ENCODE measurements around the gene LIMS1.
A peak's percentile ranks its signal among the peaks of the same experiment; 100 is the strongest.

Gene LIMS1

GRCh38 chr2:108619925-108620620 is 85.8 kb downstream of the LIMS1 start:
- Histone ChIP-seq H3K4me3 (ENCODE audit: low read depth in 1 of 5, low read length in 5 of 5) (no peak overlapping the region), H3K4me1 (ENCODE audit: control insufficient read depth in 5 of 5, insufficient read depth in 5 of 5, low read length in 5 of 5) (peaks cover 2 to 43% (median 38%) of the 10 kb centered on the region in 5 donors), H3K9ac (ENCODE audit: low read length in 5 of 5) (peak overlapping the region in 1 of 5 donors; percentile 21), H3K9me3 (ENCODE audit: control insufficient read depth in 5 of 5, low read length in 5 of 5) (no peaks in the 10 kb centered on the region), H3K27ac (ENCODE audit: low read depth, low read length) (peak overlapping the region; percentile 50), H3K36me3 (ENCODE audit: control insufficient read depth in 5 of 5, insufficient read depth in 5 of 5, low read length in 5 of 5) (no peaks in the 10 kb centered on the region), H3K27me3 (ENCODE audit: control insufficient read depth in 5 of 5, insufficient read depth in 4 of 5, low read length in 5 of 5) (no peaks in the 10 kb centered on the region)

DNA sequence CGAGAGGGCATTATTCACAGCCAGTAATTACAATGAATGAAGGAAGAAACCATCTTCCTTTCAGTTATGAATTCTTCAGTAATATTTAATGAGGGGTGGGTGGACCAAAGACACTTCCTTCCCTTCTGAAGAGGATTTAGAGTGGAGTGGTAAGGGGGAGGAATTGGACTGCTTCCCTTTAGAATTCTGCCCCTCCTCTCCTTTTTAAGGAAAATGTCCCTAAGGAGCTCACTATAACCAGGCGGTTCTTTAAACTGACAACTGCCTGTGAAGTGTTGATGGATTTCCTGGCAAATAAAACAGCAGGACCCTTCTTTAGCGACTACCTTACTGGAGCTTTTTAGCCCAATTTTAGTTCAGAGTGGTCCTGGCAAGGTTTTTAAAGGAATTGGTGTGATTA is 86.4 kb downstream of the LIMS1 start:
- H3K9ac ChIP-seq (ENCODE audit: low read length in 5 of 5) = no peak overlapping the region
- H3K27me3 ChIP-seq (ENCODE audit: control insufficient read depth in 5 of 5, insufficient read depth in 4 of 5, low read length in 5 of 5) = no peaks in the 10 kb centered on the region
- no peaks in the 10 kb centered on the region for H3K9me3 ChIP-seq (ENCODE audit: control insufficient read depth in 5 of 5, low read length in 5 of 5)
- no peaks in the 10 kb centered on the region for H3K36me3 ChIP-seq (ENCODE audit: control insufficient read depth in 5 of 5, insufficient read depth in 5 of 5, low read length in 5 of 5)
- H3K4me1 ChIP-seq (ENCODE audit: control insufficient read depth in 5 of 5, insufficient read depth in 5 of 5, low read length in 5 of 5) = peaks cover 2 to 48% (median 37%) of the 10 kb centered on the region in 5 donors
- H3K4me3 ChIP-seq (ENCODE audit: low read depth in 1 of 5, low read length in 5 of 5) = no peak overlapping the region
- no peak overlapping the region for H3K27ac ChIP-seq (ENCODE audit: low read depth, low read length)

GRCh38 chr2:108621087-108621559 is 86.9 kb downstream of the LIMS1 start:
- Histone ChIP-seq H3K27ac (ENCODE audit: low read depth, low read length) (peak overlapping the region; percentile 11), H3K27me3 (ENCODE audit: control insufficient read depth in 5 of 5, insufficient read depth in 4 of 5, low read length in 5 of 5) (no peaks in the 10 kb centered on the region), H3K4me3 (ENCODE audit: low read depth in 1 of 5, low read length in 5 of 5) (no peak overlapping the region), H3K9ac (ENCODE audit: low read length in 5 of 5) (peak overlapping the region in 2 of 5 donors; percentile 13 to 17), H3K9me3 (ENCODE audit: control insufficient read depth in 5 of 5, low read length in 5 of 5) (no peaks in the 10 kb centered on the region), H3K36me3 (ENCODE audit: control insufficient read depth in 5 of 5, insufficient read depth in 5 of 5, low read length in 5 of 5) (no peaks in the 10 kb centered on the region), H3K4me1 (ENCODE audit: control insufficient read depth in 5 of 5, insufficient read depth in 5 of 5, low read length in 5 of 5) (peaks cover 2 to 50% (median 35%) of the 10 kb centered on the region in 5 donors)

DNA sequence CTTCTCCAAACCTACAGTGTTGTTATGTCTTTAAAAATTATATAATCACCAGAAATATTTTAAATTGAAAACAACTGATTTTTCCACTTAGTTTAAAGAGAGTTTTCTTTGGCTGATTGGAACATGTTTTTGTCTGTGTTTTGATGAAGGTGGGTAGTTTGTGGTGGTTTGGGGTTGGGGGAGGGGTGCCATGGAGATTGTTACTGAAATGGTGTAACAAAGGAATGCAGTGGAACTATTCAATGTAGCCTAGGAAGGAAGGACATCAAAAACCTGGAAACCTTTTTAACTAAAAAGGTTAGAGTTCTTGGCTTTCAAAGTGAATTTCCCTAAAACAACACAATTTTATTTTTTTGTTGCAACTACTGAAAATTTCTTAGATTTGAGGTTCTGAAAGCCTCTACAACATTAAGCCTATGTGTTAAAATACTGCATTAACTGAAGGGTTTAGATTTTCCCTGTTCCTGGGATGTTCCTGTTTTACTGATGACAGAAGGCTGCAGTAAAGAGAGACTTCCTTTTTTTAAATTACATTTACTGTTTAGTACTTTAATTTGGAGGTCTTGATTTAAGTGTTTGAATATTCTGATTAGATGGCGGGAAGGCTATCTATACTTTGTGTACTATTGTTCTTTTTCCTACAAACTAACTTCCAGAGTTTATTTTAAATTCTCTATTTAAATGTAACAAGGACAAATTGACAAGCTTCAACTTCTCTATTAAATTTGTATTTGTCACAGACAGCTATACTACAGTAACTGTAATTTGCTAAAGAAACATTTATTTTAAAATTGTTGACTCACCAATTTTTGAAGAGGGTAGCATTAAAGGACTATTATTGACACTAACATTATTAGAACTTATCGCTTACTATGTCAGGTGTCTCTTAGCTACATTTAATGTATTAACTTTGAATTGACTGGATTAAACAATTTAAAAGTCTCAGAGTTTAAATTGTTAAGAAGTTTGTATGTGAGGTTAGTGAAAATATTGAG is 87.7 kb downstream of the LIMS1 start:
- H3K27me3 ChIP-seq (ENCODE audit: control insufficient read depth in 5 of 5, insufficient read depth in 4 of 5, low read length in 5 of 5) = no peaks in the 10 kb centered on the region
- H3K9me3 ChIP-seq (ENCODE audit: control insufficient read depth in 5 of 5, low read length in 5 of 5) = no peaks in the 10 kb centered on the region
- no peak overlapping the region for H3K9ac ChIP-seq (ENCODE audit: low read length in 5 of 5)
- H3K36me3 ChIP-seq (ENCODE audit: control insufficient read depth in 5 of 5, insufficient read depth in 5 of 5, low read length in 5 of 5) = no peaks in the 10 kb centered on the region
- H3K4me3 ChIP-seq (ENCODE audit: low read depth in 1 of 5, low read length in 5 of 5) = no peak overlapping the region
- H3K4me1 ChIP-seq (ENCODE audit: control insufficient read depth in 5 of 5, insufficient read depth in 5 of 5, low read length in 5 of 5) = peaks cover 2 to 47% (median 27%) of the 10 kb centered on the region in 5 donors
- H3K27ac ChIP-seq (ENCODE audit: low read depth, low read length) = peak overlapping the region; percentile 11

DNA sequence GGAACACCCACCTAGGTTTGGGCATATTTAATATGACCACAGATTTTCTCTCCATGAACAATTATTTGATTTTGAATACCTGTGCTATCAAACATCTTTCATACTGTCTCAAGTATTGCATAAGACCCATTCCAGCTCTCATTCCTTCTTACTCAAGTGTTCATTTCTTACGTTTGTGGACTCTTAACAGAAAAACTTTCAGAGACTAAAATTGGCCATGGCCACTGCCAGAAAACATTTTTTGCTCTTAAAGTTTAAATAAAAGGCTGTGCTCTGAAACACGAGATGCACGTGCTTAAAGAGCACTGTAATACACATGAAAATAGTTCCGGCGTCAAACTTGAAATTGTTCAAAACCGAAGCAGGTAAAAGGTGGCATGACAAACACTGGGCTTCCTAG is 89.3 kb downstream of the LIMS1 start:
- Histone ChIP-seq H3K4me1 (ENCODE audit: control insufficient read depth in 5 of 5, insufficient read depth in 5 of 5, low read length in 5 of 5) (peaks cover 2 to 43% (median 28%) of the 10 kb centered on the region in 5 donors), H3K4me3 (ENCODE audit: low read depth in 1 of 5, low read length in 5 of 5) (no peak overlapping the region)

GRCh38 chr2:108625186-108625827 is 91.0 kb downstream of the LIMS1 start:
- H3K36me3 ChIP-seq (ENCODE audit: control insufficient read depth in 5 of 5, insufficient read depth in 5 of 5, low read length in 5 of 5) = no peaks in the 10 kb centered on the region
- H3K9ac ChIP-seq (ENCODE audit: low read length in 5 of 5) = no peak overlapping the region
- peaks cover 0 to 31% (median 24%) of the 10 kb centered on the region in 5 donors for H3K4me1 ChIP-seq (ENCODE audit: control insufficient read depth in 5 of 5, insufficient read depth in 5 of 5, low read length in 5 of 5)
- H3K4me3 ChIP-seq (ENCODE audit: low read depth in 1 of 5, low read length in 5 of 5) = no peak overlapping the region
- H3K27ac ChIP-seq (ENCODE audit: low read depth, low read length) = no peak overlapping the region
- H3K9me3 ChIP-seq (ENCODE audit: control insufficient read depth in 5 of 5, low read length in 5 of 5) = no peaks in the 10 kb centered on the region
- no peaks in the 10 kb centered on the region for H3K27me3 ChIP-seq (ENCODE audit: control insufficient read depth in 5 of 5, insufficient read depth in 4 of 5, low read length in 5 of 5)

More for the DNA sequence above, 89.3 kb downstream of the LIMS1 start:
- Histone ChIP-seq H3K36me3 (ENCODE audit: control insufficient read depth in 5 of 5, insufficient read depth in 5 of 5, low read length in 5 of 5) (no peaks in the 10 kb centered on the region), H3K9ac (ENCODE audit: low read length in 5 of 5) (no peak overlapping the region), H3K9me3 (ENCODE audit: control insufficient read depth in 5 of 5, low read length in 5 of 5) (no peaks in the 10 kb centered on the region), H3K27me3 (ENCODE audit: control insufficient read depth in 5 of 5, insufficient read depth in 4 of 5, low read length in 5 of 5) (no peaks in the 10 kb centered on the region), H3K27ac (ENCODE audit: low read depth, low read length) (no peak overlapping the region)

DNA sequence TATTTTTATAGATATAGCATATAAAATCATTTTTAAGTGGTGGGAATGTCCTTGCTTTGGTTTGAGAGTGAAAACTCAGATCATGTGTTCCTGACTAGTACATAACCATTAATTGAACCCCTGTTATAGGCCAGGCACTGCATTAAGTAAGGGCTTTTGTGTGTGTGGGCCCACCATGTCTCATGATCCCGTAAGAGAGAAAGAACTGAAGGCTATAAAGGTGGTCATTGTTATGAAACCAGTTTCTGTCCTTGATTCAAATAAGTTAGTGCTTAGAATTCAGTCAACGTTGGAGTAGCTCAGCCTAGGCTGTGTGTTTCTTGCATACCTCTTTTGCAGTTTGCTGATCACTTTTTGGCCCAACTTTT is 91.5 kb downstream of the LIMS1 start:
- H3K4me1 ChIP-seq (ENCODE audit: control insufficient read depth in 5 of 5, insufficient read depth in 5 of 5, low read length in 5 of 5) = peaks cover 0 to 26% (median 20%) of the 10 kb centered on the region in 5 donors
- no peak overlapping the region for H3K9ac ChIP-seq (ENCODE audit: low read length in 5 of 5)
- no peak overlapping the region for H3K27ac ChIP-seq (ENCODE audit: low read depth, low read length)
- H3K36me3 ChIP-seq (ENCODE audit: control insufficient read depth in 5 of 5, insufficient read depth in 5 of 5, low read length in 5 of 5) = no peaks in the 10 kb centered on the region
- no peak overlapping the region for H3K4me3 ChIP-seq (ENCODE audit: low read depth in 1 of 5, low read length in 5 of 5)
- H3K27me3 ChIP-seq (ENCODE audit: control insufficient read depth in 5 of 5, insufficient read depth in 4 of 5, low read length in 5 of 5) = no peaks in the 10 kb centered on the region
- no peaks in the 10 kb centered on the region for H3K9me3 ChIP-seq (ENCODE audit: control insufficient read depth in 5 of 5, low read length in 5 of 5)

DNA sequence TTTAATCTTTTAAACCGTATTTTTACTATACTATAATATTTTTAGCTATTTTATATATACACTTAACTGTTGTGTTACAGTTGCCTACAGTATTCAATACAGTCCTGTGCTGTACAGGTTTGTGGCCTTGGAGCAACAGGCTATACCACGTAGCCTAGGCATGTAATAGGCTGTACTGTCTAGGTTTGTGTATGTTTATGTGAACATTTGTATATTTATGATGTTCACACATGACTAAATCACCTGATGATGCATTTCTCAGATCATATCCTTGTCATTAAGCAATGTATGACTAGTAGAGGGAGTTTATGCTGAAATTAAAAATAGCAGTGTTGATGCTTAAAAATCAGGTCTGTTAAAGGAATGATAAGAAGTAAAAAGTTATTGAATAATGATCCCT is 92.7 kb downstream of the LIMS1 start:
- Histone ChIP-seq H3K27me3 (ENCODE audit: control insufficient read depth in 5 of 5, insufficient read depth in 4 of 5, low read length in 5 of 5) (no peaks in the 10 kb centered on the region), H3K9ac (ENCODE audit: low read length in 5 of 5) (no peak overlapping the region), H3K4me1 (ENCODE audit: control insufficient read depth in 5 of 5, insufficient read depth in 5 of 5, low read length in 5 of 5) (peaks cover 0 to 14% (median 12%) of the 10 kb centered on the region in 5 donors), H3K4me3 (ENCODE audit: low read depth in 1 of 5, low read length in 5 of 5) (no peak overlapping the region), H3K36me3 (ENCODE audit: control insufficient read depth in 5 of 5, insufficient read depth in 5 of 5, low read length in 5 of 5) (no peaks in the 10 kb centered on the region), H3K9me3 (ENCODE audit: control insufficient read depth in 5 of 5, low read length in 5 of 5) (no peaks in the 10 kb centered on the region), H3K27ac (ENCODE audit: low read depth, low read length) (no peak overlapping the region)

- Histone ChIP-seq H3K36me3 (ENCODE audit: control insufficient read depth in 5 of 5, insufficient read depth in 5 of 5, low read length in 5 of 5) (no peaks in the 10 kb centered on the region), H3K4me1 (ENCODE audit: control insufficient read depth in 5 of 5, insufficient read depth in 5 of 5, low read length in 5 of 5) (peaks cover 0 to 22% (median 20%) of the 10 kb centered on the region in 5 donors), H3K9me3 (ENCODE audit: control insufficient read depth in 5 of 5, low read length in 5 of 5) (no peaks in the 10 kb centered on the region), H3K9ac (ENCODE audit: low read length in 5 of 5) (no peak overlapping the region), H3K27me3 (ENCODE audit: control insufficient read depth in 5 of 5, insufficient read depth in 4 of 5, low read length in 5 of 5) (no peaks in the 10 kb centered on the region), H3K27ac (ENCODE audit: low read depth, low read length) (no peak overlapping the region), H3K4me3 (ENCODE audit: low read depth in 1 of 5, low read length in 5 of 5) (no peak overlapping the region)
Measured at GRCh38 chr2:108627911-108628567, 93.8 kb downstream of the LIMS1 start.

Measured in subcutaneous abdominal adipose tissue (tissue), 5 donors.